GM18907 (cell line): ENCODE results near the gene MALAT1.

Experiments
- ATAC-seq: cut with Tn5 transposase; IDR thresholded peaks from one replicate; pipeline ENCODE4 v1.9.1; 2021; ENCODE audit warnings: mild to moderate bottlenecking, moderate library complexity; ENCODE audit not compliant: unreplicated experiment

The MALAT1 gene

DNA sequence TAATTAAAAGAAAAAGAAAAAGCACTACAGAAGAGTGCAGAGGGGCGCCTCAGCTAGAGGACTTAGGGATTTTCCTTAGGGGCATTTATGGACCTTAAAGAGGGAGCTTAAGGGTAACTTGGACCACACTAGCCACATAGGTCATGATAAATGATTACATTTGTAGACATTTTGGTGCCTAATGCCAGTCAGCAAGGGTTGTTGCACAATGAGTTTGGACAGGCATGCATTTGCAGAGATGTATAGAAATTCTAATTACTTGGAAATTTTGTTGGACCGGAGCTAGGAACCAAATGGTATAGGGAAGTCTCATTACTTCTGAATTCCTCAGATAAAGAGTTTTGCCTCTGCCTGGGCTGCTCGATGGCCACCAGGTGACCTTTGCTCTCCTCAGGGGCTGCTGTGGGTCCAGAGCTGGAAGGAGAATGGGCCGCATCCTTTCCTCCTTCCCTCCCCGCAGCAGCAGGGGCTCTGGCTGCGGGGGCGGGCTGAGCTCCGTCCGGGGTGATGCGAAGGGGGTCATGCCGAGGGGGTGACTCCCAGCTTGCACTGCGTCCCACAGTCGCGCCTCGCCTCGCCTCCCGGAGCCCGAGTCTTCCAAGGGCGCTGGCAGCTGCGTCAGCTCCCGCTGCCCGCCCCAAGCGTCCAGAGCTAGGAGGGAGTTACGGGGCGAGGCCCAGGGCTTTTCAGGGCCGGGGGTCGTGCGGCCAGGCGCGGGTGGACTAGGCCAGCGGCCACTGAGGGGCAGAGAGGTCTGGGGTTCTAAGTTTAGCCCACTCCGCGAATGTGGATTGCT is 20.3 kb upstream of the MALAT1 start:
- ATAC-seq: no peak

DNA sequence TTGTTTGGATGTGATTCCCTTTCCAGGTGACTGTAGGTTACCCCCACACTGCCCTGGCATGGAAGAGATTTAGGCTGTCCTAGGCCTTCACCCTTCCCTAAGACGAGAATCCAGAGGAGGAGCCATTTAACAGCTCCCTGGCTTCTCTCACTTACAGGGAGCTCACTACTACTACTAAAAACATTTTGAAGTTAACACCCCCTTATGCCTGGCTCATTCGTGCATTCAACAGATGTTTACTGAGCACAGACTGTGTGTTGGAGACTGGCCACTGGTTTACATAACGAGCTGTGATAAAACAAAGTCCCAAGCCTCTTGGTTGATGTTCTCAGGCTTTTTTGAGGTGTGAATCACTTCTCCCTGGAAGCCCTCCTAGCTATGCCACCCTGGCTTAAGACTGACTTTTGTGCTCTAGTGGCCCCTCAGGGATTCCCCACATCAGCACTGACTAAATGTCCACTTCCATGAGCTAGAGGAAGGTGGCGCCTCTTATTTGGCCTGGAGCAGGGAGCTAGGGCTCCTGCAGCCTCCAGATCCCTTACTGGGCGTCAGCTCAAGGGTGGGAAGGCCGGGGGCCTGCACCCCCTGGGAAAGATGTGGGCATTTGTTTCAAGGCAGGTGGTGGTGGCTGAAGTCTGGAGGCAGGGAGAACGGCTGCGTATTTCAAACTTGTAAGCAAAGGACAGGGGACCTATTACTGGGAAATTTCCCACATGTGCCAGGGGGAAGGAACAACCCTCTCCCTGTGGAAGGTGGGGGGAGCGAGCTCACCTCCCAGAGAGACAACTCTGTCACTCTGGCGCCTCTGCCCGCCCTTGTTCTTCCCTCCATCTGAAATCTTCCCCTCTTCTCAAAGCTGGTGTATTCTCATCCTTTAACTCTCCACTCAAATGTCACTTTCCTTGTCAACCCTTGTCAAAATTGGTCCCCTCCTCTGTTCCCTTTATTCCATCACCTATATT is 19.4 kb upstream of the MALAT1 start:
- no peak for ATAC-seq

DNA sequence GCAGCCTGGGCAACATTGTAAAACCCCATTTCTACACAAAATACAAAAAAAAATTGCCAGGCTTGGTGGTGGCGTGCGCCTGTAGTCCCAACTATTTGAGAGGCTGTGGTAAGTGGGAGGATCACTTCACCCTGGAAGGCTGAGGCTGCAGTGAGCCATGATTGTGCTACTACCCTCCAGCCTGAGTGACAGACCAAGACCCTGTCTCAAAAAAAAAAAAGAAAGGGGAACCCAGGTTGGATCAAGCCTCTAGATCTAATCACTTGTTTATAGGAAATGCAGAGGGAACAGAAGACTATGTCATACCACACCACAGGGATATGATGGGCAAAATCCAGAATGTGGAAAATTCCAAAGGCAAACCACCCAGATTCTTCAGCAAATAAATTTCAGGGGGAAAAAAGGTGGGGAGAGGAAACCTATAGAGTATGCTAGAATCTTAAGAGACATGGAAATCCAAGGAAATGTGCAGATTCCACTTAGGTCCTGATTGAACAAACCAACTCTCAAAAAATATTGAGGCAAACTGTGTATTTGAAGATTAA is 16.5 kb upstream of the MALAT1 start:
- ATAC-seq: no peak

DNA sequence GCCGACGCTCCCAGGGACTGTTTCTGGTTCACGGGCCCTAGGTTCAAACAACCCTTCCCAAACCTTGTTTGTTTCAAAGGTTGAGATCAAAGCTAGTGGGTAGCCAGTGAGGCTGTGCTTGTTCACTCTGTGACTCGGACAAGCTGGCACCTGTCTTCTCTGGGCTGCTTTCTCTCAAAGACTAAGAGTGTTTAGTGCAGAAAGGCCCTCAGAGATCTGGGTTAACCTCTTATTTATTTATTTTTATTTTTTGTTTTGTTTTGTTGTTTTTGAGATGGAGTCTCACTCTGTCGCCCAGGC is 13.0 kb upstream of the MALAT1 start:
- no peak for ATAC-seq

DNA sequence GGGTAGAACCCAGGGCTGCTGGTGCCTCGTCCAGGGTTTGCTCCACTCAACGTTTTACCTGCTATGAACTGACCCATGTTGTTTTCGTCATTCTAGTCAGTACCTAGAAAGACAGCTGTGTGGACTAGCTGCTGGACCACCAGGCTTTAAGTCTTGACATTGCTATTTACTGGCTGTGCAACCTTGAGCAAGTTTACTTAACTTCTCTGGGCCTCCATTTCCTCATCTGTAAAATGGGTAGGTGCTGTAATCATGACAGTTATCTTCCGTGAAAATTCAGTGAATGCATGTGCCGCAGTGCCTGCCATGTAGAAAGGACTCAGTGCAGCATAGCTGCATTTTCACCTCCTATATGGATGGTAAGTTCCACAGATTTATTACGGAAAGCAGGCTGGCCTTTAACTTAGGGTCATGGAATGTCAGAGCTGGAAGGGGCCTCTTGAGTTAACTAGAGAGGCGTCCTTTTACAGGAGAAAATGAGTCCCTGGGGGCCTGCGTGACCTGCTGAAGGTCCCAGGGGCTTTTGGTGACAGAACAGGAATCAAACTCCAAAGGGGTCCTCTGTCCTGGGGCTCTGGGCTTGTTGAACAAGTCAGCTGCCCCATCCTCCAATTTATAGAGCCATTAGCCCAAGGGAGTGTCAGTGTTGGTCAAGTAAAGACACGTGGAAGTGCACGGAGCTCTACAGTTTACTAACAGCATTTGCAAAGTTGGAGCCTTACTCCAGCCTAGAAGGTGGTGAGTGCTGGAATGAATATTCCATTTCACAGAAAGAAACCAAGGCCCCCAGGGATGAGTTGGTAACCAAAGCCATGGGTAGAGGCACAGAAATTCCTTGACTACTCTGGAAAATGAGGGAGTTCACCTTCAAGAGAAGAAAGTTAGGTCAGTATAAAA is 12.0 kb upstream of the MALAT1 start:
- no peak for ATAC-seq

DNA sequence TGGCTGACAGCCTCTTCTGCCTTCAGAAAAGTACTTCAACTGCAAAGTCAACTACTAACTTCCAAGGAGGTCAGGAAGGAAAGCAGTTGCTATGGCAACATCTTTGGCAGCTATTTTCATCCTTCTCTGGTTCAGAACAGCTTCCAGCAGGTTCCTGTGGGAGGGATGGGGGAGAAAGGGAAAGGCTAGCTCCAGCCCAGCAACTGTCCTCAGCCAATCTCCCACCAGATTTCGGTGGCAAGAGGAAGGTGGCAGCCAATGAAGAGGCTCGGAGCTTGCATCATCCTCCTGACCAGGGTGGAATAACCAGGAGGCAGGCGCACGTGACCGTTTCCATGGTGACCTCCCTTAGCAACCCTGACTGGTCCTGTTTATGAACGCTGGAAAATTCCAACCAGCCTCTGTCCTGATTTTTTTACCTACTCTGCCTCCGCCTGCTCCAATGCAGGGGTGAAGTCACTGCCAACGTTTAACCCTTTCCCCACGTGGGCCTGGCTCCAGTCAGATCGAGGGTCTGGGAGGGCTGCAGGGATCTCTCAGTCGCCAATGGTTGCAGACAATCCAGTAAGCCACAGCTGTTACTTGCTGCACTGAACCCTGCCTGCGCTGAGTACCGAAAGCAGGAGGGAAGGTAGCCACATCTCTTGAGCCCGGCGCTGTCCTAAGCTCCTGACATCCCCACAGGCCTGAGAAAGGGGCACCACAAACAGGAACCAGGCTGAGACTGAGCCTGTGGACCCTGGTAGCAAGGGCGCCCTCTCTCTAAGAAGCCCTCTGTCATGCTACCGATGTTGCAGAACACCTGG is 11.2 kb upstream of the MALAT1 start:
- ATAC-seq: peak; percentile 47

DNA sequence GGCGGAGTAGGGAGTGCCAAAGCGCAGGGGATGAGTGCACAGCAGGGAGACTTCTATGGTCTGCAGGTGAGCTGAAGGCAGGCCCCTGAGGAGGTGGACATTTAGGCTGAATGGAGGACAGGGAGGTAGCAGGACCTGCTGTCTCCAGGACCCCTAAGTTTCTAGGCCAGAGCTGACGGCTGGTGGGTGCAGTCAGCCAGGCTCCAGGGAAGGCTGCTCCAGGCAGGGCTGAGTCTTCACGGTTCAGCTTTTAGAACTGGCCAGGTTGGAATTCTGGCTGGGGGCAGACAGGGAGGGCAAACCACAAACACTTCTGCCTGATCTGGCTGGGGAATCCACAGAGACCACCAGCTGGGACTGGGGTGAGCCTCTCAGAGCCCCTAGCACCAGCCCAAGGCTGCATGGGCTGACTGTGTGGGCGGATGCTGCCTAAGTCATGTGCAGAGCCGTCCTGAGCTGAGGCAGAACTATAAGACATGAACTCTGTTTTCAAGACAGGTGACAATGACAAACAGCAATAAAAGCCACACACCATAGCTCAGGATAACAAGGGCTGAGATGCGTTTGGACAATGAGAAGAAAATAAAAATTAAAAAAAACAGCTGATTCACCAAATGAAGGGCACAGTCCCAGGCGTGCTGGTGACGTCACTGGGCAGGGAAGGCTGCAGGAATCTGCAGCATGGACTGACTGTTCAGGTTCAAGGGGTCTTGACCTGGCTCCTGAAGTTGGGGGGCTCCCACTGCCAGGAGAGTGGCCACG is 10.4 kb upstream of the MALAT1 start:
- ATAC-seq: peak; percentile 3

DNA sequence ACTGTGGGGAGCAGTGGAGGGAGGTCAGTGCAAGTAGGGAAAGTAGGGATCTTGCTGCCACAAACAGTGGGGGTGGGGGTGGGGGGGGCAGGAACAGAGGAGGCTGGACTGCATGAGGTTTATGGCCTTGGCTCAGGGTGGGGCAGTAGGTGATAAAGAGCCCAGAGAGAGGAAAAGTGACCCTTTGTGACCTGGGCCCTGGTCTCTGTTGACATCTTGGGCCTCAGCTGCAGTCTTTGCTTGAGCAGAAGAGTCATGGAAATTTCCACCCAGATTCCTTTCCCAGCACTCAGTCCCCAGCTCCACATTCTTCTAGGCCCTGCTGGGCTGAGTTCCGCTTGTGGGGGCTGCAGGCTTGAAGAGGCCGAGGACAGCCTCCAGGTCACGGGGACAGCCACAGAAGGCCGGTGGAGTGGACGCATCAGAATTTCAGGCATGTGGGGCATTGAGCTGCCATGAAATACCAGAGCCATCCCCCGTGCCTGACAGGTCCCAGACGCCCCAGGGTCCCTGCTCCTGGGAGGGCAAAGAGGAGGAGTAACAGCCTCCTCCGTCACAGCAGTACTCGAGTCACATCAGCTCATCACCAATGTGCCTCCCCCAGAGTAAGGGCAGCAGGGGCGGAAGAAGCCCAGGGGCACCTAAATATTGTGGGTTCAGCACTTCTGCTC is 9.7 kb upstream of the MALAT1 start:
- ATAC-seq: no peak

DNA sequence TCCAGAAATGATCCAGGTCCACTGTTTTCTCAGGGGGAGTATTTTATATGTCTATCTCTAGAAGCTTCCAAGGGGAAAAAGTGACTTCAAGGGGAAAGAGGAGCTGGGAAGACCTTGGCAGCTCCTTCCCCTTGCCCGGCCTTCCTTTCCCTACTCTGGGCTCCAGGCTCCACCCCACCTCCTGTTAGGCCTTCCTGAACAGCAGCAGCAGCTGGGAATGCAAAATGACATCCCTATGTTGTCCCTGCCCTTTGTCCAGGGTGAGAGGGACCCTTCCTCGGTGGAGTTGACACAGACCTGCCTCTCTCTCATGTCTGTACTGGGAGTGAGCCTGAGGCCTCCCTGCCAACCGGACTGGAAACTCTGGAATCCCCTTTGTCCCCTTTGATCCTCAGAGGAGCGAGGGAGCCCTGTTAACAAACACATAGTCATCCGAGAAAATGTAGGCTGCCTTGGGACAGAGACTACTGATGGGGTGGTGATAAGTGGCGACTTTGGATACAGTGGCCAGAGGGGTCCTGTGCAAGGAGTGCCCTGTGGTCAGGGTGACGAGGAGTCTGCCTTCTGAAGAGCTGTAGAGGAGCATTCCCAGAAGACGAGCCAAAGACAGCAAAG is 9.0 kb upstream of the MALAT1 start:
- ATAC-seq: no peak

DNA sequence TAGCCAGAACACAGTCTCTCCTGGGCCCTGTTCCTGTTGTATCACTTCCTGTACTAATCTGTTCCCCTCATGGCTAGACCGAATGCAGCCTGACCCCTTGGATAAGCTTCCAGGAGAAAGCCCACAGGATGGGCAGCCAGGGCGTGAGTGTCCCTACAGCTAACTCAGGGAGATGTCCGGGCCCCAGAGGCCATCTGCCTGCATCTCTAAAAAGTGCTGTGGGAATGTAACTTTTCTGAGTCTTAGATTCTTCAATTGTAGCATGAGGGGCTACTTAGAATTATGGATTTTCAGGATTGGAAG is 7.7 kb upstream of the MALAT1 start:
- ATAC-seq: no peak

DNA sequence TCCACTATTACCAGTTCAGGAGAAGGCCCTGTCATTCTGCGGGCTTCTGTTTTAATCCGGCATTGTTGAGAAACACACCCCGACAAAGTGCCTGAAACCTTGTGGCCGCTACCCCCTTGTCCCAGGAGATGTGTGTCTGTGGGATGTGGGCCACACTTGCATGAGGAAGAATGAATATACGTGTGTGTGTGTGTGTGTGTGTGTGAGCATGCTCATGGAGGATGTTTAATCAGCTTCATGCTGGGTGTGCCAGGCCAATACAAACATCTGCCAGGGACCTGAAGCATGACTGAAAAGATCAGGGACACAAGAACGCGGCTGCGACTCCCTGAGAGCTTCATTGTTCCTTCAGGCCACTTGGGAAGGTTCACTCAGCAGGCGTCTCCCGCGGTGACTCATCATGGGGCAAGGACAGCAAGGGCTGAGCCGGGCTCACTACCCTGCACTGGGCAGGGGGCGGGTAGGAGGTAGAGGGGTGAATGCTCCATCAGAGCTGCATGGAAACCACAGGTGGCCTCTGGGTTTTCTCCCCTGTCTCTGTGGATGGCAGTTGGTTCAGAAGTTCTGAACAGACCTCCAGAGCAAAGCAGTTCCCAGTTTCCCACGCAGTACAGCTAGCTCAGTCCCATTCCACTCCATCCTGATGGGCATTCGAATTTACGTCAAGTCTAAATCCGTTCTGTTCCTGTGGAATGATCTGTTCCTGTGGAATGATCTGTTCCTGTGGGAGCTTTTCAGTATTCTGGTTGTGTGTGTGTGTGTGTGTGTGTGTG is 7.0 kb upstream of the MALAT1 start:
- ATAC-seq: no peak

DNA sequence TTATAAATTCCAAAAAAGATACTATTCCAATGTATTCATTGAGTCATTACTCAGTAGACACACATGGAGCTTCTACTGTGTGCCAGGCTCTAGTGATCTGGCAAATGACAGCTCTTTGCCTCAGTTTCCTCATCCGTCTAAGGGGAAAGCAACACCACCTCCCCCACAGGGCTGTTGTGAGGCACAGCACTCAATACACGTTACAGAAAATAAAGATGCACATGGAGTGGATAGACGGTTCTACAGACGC is 6.5 kb upstream of the MALAT1 start:
- ATAC-seq: no peak

DNA sequence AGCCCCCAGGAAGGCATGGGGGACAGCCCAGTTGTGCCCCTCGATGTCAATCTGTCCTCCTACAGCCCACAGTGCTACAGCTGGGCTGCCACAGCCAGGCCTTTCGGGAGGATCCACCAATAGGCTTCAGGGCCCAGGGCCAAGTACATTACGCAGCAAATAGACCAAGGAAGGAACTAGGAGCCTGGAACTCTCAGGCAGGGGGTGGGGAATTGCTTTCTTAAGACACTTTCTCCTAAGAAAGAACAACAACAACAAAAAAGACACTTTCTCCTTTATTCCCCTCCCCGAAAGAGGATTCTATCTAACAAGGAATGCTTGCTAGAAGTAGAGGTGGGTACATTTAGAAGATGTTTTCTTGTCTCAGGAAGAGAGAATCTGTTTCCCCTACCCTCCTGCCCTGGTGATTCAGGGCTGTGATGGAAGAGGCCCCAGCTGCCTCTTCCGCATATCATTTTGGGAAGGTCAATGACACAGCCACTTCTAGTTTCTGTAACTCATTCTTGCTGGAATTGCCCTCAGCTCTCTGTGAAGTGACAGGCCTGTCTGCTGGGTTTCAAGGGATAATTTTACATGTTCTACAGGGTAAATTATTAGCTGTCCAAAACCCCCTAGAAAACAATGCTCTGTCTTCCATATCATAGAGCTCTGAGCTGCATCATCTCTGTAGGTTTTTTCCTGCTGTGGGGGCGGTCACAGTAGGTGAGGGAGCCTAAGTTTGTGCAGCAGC is 6.0 kb upstream of the MALAT1 start:
- peak; percentile 21 for ATAC-seq

DNA sequence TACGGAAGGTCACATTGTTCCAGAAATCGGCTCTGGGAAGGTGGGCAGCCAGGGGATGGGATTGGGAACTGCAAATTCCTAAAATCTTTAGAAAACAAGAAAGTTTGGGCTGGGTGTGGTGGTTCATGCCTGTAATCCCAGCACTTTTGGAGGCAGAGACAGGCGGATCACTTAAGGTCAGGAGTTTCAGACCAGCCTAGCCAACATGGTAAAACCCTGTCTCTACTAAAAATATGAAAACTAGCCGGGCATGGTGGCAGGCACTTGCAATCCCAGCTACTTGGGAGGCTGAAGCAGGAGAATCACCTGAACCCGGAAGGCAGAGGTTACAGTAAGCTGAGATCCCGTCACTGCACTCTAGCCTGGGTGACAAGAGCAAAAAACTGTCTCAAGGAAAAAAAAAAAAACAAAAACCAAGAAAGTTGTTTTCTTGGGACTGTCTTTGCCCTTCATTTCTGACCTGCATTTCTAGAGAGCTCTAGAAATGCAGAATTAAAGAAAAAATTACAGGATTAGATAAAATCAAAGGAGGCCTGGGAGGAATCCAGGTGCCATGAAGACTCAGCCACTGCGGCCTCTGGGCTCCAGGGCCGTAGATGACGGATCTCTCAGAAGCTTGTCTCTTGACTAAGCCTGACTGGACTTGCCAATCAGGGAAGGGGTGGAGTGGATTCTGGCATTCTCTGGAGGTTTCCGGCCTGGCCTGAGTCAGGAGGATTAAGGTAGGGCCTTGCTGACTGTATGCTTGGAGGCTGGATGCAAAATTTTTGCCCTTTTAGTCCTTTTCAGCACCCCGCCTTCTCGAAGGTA is 5.3 kb upstream of the MALAT1 start:
- ATAC-seq: no peak

DNA sequence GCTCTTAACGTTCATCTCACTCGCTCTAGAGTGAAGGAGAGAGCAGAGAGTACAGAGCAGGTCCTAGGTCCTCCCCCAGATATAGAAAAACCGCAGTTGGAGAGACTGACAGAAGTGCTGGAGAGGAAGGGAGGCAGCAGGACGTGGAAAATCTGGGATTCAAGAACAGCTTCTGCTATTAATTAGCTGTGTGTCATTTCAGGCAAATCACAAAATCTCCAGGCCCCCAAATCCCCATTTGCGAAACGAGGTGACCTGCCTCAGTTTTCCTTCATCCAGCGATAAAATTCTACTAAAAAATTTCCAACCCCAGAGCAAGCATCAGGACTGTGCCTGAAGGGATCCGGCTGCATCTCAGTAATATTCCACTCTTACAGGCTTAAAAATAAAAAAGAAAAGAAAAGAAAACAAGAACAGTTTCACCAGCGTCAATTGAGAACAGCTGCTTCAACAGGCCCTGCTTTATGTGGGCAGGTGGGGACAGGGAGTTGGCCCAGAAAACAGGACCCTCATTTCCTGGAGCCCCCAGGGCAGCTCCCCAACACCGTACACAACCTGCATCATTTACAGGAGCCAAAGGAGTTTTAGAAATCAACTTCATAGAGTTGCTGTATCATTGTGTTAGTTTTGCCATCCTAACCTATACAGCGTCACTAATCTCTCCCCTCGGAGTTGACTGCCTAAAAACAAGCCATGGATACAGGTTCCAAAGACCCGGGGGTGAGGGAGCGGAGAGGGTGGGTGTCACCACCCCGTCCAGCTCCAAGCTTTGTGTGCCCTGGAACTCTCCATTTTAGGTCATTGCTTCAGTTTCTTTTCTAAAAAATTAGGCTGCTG is 2.3 kb upstream of the MALAT1 start:
- no peak for ATAC-seq
